GM10266 (cell line): ENCODE measurements around the gene GNA12.
"Not testable (repeated sequence)": the region's sequence is repeated elsewhere in the genome, so short reads cannot be mapped to it uniquely, and the experiment has no call there.

Source experiments
- DNase-seq: peaks from one replicate; pipeline ENCODE4 v3.0.0; 2012; ENCODE audit errors: extremely low spot score
- CTCF ChIP-seq: IDR thresholded peaks from 2 replicates; pipeline ENCODE4 v1.5.1; 2012; ENCODE audit warnings: mild to moderate bottlenecking, low read depth; ENCODE audit not compliant: control insufficient read depth, insufficient read depth; ENCODE audit errors: missing control alignments

The GNA12 gene

GRCh38 chr7:2701832-2702593 is 142.1 kb downstream of the GNA12 start:
- TF ChIP-seq CTCF, result no peak
- DNase-seq, result no peak

GRCh38 chr7:2701424-2701823 is 142.7 kb downstream of the GNA12 start:
- TF ChIP-seq CTCF, result no peak

DNA sequence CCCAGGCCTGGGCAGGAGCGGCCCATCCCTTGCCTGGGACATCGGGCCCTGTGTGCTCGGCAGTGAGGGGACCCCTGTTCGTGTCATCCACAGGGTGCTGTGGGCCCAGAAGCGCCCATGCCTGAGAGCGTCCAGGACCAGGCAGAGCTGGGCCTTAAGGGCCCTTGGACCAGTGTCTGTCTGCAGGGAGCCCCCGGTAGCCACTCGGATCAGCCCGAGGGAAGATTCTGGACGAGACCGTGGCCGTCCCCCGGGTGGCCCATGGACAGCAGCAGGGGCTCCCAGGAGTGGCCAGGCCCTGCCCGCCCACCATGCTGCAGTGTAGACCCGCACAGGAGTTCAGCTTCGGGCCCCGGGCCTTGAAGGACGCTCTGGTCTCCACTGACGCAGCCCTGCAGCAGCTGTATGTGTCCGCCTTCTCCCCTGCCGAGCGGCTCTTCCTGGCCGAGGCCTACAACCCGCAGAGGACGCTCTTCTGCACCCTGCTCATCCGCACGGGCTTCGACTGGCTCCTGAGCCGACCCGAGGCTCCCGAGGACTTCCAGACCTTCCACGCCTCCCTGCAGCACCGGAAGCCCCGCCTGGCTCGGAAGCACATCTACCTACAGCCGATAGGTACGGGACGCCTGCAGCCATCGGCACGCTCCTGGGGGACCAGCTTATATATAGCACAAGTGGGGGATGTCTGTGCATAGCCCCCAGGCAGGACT is 143.8 kb downstream of the GNA12 start:
- DNase-seq, result no peak

More at GRCh38 chr7:2701424-2701823, 142.7 kb downstream of the GNA12 start:
- DNase-seq, result no peak

DNA sequence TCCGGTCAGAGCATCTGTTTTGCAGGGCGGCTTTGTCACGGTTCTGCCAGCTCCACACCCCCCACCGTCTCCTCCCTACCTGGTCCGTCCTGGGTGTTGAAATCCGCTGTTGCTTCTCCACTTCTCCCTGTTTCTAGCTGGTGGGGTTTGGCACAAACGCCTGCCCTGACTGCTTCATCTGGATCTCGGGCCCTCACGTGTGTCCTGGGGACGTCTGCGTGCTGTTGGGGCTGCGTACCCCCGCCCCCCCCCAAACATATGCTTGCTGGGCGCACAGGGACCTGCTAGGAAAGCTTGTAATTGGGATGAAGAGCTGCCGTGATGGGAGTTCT is 144.9 kb downstream of the GNA12 start:
- no peak for DNase-seq
- no peak for TF ChIP-seq CTCF

More for the DNA sequence above, 143.8 kb downstream of the GNA12 start:
- TF ChIP-seq CTCF, result no peak

GRCh38 chr7:2698581-2699288 is 145.4 kb downstream of the GNA12 start:
- DNase-seq, result peak; percentile 95
- TF ChIP-seq CTCF, result no peak

GRCh38 chr7:2694122-2694436 is 150.0 kb downstream of the GNA12 start:
- DNase-seq, result not testable (repeated sequence)

GRCh38 chr7:2693420-2694121 is 150.5 kb downstream of the GNA12 start:
- not testable (repeated sequence) for DNase-seq

DNA sequence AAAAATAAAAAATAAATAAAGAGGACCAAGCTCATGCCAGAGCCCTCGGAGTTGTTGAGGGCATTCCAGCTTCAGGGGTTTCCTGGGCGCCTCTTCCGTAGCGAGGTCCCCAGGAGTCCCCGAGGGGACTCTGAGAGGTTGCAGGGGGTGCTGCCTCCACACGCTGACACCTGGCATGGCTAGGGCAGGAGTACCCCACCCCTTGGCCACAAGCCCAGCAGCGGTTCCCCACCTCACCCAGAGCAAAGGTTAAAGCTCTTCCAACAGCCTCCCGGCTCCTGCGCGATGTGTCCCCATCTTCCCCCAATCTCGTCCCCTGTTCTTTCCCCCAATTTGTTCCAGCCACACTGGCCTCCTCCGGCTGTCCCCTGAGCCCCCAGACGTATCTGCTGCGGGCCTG is 151.6 kb downstream of the GNA12 start:
- TF ChIP-seq CTCF, result no peak
- DNase-seq, result no peak

DNA sequence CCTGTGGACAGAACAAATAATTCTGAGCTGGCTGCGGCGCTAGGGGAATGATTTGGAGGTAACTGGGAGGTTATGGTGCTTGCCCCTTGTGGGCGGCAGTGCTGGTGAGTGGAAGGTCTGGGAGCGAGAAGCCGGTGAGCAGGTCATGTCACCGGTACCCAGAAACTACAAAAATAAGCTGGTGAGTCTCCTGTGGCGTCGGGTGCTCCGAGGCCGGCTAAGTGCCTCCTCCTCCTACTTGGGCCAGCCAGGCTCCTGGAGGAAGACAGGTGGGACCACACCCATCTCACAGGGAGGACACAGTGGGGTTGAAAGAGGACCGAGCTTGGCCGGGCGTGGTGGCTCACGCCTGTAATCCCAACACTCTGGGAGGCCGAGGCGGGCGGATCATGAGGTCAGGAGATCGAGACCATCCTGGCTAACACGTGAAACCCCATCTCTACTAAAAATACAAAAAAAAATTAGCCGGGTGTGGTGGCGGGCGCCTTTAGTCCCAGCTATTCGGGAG is 152.1 kb downstream of the GNA12 start:
- DNase-seq, result not testable (repeated sequence)
